ENCODE measurements around the gene UGT2B15.

- TF ChIP-seq CTCF (IDR thresholded peaks at IDR 0.05) (no peak), POLR2A (IDR thresholded peaks at IDR 0.05; ENCODE audit: low read depth) (no peak), POLR2AphosphoS5 (IDR thresholded peaks at IDR 0.05) (no peak), EP300 (IDR thresholded peaks at IDR 0.05) (no peak)
Observed at GRCh38 chr4:68717999-68718398, 47.5 kb upstream of the UGT2B15 start.
